HG02981 (cell line): ENCODE results near the gene PLCH2.

Experiments used
- ATAC-seq: cut with Tn5 transposase; IDR thresholded peaks from one replicate; pipeline ENCODE4 v1.9.1; 2021; ENCODE audit warnings: mild to moderate bottlenecking, moderate library complexity; ENCODE audit not compliant: unreplicated experiment

The PLCH2 gene

DNA sequence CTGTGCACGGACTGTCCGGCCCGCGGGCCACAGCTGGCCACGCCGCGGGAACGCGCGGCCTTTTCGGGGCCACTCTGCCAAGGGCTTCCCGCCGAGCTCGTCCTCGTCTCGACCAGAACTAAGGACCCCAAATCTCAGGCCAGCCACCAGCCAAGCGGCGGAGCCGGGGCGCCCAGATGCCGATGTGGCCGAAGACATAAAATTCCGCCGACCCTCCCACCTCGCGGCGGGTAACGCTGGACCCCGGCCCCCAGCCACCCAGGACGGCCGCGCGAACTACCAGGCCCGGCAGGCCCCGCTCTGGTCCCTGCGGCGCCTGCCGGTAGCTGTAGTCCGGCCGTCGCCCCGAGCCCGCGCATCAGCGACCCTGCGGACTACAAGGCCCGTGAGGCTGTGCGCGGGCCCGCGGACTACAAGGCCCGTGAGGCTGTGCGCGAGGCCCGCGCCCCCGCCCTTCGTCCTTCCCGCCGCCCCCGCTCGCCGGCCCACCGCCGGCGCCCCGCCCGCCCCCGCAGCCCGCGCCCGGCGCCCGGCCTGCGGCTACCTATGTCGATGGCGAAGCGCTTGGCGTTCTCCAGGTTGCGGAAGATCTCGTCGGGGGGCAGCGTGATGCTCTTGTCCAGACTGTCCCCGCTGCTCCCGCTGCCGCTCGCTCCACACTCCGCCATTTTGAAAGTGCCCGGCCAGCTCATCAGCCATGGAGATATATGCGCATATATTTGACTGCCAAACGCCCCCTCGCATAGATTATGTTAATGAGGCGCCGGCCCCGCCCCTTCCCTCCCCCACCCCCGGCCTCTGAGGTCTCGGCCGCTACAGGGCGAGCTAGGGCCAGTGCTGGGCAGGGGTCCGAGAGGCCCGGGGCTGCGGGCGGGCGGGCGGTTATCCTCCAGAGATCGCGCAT, 50.1 kb downstream of the PLCH2 start, which contains the start of gene PANK4:
Gene PANK4, minus strand, starts transcription at position 677 of the 904 bp plus-strand sequence. Its CDS starts 9 bp downstream, at position 668.
- peak; percentile 84 for ATAC-seq

DNA sequence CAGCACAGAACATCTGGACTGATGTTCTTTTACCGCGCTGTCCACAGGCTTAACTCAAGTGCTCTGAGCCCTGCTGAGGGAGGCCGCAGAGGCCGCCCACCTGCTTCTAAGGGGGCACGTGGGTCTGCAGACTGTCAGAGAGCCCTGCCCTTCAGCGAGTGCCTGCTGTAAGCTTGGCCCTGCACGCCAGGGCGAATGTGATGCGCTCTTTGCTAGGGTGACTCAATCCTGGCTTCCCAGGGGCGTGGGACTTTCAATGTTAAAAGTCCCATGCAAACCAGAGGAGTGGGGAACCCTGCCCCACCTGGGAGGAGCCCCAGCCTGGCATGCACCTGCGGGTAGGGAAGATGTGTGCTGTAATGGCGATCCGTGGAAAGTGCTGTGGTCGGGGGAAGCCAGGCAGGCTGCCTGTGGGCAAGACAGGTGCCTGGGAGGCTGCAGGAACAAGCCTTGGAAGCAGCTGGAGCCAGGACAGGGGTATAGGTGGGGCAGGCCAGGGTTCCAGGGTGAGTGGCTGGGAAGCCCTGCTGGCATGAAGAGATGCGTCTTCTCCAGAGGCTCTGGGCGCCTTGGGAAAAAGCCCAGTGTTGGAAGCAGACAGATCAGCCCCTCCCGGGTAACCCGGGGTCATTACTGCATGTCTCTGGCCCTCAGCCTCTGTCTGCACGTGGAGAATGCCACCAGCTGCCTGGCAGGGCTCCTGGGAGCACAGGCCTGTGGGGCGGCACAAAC, 50.9 kb downstream of the PLCH2 start:
- ATAC-seq: peak; percentile 28

DNA sequence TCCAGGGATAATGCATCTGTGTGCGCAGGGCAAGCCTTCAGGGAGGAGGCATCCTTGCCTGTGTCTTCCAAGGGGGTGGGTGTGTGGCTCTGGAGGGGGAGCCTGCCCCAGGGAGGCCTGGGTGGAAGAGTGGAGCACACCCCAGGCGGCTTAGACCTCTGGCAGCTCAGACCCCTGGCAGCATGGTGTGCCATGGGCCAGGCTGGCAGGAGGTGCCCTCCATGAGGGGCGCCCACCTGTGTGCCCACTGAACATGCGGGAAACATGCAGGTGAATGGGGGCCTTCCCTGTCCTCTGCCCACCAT, 51.4 kb downstream of the PLCH2 start:
- ATAC-seq: no peak

DNA sequence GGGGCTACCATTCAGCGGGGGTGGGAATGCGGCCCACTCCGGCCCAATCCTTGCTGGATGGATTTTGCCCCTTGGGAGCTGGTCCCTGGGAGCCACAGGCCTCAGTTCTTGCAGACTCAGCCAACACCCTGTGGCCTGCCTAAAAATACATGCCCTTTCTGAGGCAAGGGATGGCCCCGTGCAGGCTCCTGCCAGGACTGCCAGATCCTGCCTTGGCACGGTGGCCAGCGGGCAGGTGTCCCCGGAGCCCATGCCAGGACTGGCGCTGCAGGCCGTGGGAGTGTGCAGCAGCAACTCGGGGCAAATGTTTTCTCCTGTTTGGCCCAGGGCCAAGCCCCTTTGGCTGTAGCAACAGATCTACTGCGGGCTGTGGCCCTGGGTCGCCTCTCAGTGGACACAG, 51.9 kb downstream of the PLCH2 start:
- no peak for ATAC-seq

DNA sequence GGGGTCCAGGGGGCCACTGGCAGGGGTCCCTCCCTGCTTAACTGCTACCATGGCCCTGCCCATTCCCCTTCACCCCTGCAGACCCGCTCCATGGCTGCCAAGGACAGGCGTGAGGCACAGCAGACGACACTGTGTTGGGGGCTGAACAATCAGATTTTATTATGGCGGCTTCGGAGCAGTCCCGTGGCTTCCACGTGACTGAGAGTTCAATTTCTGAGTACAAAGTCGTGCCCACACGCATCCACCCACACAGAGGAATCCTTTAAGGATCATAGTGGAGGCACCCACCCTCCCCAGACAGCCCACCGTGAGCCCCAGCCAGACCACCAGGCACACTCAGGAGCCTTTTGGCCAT, 52.5 kb downstream of the PLCH2 start:
- no peak for ATAC-seq

DNA sequence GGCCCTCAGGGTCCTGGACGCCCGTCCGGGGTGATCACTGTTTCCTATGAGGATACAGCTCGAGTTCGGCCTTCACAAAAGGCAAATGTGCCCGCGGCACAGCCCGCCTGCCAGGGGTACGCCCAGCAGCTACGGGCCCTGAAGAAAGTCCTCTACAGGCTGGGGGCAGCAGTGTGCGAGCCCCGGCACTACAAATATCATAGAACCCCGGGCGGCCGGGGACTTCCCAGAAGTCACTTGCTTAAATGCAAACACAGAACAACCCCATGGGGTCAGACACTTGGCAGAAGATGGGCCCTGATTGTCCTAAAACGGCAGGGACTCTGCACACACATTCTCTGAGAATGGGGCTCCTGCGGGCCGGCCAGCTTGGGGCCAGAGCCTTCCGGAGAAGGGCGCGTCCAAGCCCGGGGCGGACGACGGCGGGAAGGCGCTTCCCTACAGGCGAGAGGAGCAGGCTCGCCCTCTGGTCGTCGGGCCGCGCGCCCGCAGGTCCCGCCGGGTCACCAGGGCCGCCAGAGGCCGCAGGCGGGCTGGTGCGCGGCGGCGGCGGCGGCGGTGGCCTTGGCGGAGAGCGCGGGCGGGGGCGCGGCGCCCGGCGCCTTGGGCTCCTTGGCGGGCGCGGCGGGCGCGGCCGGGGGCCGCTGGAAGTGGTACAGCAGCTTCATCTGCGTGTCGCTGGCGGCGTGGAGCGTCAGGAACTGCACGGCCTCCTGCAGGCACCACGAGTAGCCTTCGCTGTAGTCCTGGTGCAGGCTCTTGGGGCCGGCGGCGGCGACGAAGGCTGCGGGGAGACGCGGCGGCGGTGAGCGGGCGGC, 53.1 kb downstream of the PLCH2 start:
- no peak for ATAC-seq

DNA sequence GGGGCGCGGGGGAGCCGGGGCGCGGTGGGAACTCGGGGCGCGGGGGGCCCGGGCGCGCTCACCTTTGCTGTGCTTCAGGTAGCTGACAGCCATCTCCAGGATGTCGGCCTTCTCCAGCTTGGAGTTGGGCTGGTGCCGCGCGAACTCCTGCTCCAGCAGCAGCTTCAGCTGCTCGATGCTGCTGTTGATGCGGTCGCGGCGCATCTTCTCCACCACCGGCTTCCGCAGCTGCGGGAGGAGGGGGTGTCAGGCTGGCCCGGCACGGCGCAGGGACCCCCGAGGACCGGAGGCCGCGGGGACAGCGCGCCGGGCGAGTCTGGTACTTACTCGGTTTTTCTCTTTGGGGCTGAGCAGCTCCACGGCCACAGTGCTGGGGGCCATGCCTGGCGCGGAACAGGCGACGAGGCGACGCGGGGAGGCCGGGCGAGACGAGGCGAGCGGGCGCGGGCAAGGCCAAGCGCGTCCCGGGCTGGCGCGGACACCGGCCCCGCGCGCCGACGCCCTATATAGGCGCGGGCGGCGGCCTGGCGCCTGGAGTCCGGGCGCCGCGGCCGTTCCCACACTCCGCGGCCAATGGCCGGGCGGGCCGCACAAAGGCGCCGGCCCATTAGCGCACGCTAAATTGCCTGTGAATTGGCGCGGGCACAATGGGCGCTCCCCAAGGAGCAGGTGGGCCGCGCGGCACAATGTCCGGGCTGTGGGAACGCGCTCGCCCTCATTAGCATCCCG, 53.9 kb downstream of the PLCH2 start, which contains the start of gene HES5:
Gene HES5, minus strand, starts transcription at position 480 of the 729 bp plus-strand sequence. Its CDS starts 99 bp downstream, at position 381.
- no peak for ATAC-seq

DNA sequence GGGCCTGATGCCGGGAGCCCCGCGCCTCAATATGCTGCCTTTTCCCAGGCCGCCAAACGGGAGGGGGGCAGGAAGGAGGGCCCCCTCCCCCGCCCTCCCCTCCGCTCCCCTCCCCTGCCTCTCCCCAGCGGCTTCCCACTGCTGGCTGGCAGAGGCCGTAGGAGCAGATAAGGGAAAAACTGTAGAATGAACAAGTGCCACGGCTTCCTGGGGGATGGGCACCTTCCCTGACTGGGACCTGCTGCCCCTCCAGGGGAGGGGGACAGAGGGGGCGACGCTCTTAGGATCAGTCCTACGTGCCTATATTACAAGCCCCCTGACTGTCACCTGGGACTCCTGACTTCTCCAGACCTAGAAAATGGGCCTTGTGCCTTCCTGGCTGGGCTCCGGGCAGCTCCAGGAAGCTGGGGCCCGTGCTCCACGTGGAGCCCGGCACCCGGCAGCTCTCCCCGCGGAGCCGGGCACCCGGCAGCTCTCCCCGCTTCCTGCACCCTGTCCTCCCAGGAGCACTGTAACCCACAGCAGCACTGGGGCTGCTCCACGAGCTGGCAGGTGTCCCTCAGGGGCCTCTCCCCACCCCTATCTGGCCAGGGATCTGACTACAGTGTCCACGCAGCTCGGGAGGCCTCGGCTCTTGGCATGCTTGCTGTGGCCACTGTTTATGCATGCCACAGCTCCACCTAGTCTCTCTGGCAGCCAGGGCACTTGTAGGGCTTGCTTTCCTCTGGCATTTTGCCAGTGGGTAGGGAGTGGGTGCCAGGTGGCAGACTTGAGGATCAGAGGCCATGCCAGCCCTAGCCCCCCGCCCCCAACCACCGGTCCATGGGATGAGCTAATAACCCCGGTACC, 54.6 kb downstream of the PLCH2 start:
- ATAC-seq: no peak

DNA sequence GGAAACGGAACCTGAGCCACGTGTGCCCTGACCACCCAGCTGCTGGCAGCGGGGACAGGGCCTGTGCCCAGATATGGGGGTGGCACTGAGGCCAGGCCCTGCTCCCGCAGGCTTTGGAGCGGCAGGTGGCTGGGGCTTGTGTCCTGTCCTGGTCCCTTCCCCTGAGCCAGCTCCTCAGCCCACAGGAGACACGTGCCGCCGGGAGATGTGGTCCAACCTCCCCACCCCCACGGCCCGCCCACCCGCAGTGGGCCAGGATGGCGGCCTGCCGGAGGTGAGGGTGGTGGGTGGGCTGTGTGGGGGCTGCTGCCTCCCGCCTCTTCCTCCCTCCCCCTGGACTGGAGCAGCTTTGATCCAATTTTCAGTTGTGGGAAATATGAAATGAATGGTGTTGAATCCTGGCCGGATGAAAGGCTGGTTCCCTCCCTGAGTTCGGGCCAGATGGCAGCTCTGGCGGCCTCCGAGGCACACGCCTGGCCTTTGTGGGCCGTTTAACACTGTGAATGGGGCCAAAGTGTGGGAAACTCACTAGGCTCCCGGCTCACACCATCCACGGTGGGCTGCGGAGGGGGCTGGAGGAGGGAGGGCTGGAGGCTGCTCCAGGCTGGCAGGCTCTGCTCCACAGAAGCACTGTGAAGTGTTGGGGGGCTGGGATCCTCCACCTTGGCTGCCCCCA, 56.5 kb downstream of the PLCH2 start:
- no peak for ATAC-seq

DNA sequence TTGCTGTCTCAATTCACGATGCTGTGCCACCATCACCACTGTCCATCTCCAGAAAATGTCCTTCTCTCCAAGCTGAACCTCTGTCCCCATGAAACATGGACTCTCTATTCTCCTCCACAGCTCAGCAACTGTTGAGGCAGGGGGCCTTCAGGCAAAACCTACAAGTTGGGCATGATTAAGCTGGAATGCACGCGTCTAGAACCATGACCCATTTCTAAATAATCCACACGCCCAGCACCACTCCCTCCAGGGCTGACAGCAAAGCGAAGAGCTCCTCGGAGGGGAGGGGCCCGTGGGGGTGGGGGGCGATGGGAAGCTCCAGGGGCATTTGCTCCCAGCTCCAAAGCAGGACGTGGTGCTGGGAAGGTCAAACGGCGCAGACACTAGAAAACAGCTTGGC, 57.3 kb downstream of the PLCH2 start:
- ATAC-seq: no peak

DNA sequence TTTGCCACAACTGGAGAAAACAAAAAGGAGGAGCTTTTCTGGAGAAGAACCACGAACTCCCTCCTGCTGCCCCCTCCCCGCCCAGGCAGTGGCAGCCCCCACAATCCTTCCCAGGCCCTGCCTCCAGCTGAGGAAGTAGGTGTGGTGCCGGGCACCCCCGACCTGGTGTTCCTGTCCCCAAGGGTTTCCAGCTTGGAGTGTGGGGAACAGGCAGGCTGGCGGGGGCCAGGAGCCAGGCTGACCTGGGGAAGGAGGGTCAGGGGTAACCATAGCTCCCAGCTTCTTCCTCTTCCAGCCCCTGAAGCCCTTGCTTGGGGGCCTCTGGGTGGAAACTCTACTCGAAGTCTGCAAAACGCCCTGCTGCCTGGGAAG, 58.2 kb downstream of the PLCH2 start:
- no peak for ATAC-seq

DNA sequence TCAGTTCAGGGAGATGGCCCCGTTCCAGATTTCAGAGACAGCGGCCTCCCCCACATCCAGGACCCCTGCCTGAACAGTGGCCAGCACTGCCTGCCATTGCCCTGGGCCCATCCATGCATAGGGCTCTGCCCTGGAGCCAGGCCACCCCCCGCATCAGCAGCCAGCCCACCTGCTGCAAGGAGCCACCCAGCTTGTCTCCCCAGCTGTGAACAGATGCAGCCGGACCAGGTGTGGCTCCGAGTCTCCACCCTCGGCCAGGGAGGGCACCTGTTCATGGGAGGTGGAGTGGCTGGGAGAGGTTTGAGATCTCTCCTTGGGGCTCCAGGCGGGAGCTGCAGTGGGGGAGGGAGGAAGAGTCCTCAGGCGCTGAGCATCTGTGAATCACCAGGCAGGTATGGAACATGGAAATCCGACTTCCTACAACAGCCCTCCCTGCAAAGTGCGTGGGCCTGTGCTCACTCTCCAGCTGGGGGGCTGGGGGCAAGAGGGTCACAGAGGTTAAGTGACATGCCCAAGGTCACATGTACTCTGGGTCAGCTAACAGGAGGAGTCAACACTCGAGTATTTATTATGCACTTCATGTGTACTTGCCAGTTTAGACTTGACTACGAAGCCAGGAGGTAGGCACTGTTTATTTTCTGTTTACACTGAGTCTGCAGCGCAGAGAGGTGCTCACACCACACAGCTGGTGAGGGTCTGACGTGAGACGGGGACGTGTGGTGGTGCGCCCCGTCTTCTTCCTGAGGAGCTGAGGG, 58.8 kb downstream of the PLCH2 start:
- ATAC-seq: no peak

DNA sequence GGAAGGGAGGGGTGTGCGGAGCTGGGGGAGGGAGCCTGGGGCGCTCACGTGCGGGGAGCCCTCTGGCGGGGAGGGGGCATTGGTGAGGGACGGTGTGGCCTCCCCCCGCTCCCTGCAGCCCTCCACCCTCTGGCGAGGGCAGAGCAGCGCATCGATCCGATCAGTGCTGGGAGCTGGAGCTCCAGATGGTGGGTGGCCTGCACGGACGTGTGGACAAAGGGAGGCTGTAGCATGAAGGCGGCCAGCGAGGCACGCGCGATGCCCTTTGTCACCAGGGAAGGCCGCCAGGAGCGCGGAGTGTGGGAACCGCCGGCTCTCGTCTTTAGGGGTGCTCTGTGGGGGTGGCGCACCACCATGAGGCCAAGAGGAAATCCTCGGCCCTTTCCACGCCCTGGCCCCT, 59.4 kb downstream of the PLCH2 start:
- ATAC-seq: no peak

DNA sequence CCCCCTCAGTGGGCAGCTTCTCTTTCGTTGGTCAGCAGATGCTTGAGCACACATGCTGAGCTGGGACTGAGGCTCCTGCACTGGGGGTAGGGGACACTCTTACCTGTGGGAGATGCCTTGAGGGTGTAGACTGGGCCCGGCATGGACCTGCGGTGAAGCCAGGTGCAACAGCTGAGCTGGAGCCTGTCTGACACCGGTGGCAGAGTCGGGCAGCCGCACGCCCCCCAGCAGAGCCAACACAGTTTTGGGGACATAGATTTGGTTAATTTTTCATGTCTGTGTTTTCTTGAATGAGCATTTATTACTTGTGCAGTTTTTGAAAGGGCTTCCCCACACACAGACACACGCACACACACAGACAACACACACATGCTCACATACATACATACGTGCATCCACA, 59.9 kb downstream of the PLCH2 start:
- ATAC-seq: no peak

DNA sequence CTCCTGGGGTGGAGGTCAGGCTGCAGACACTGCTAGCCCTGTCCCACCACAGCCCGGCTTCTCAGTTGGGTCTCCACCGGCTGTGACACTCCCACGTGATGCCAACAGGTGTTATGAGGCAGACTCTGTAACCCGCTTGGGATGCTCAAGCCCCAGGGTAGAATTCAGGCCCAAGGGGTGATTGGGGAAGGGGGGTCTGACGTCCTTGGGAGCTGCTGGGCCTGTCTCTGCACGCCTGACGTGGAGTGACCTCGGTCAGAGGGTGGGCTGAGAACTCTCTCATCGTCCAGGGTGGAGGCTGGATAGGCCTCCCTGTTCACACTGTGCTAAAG, 61.7 kb downstream of the PLCH2 start:
- no peak for ATAC-seq

DNA sequence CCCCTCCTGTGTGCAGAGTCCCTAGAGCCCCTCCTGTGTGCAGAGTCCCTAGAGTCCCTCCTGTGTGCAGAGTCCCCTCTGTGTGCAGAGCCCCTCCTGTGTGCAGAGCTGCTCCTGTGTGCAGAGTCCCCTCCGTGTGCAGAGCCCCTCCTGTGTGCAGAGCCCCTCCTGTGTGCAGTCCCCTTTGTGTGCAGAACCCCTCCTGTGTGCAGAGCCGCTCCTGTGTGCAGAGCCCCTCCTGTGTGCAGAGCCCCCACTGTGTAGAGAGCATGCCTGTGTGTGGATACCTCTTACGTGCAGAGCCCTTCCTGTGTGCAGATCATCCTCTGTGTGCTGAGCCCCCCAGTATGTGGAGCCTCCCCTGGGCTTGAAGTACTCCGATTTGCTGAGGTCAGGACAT, 62.3 kb downstream of the PLCH2 start:
- ATAC-seq: no peak

DNA sequence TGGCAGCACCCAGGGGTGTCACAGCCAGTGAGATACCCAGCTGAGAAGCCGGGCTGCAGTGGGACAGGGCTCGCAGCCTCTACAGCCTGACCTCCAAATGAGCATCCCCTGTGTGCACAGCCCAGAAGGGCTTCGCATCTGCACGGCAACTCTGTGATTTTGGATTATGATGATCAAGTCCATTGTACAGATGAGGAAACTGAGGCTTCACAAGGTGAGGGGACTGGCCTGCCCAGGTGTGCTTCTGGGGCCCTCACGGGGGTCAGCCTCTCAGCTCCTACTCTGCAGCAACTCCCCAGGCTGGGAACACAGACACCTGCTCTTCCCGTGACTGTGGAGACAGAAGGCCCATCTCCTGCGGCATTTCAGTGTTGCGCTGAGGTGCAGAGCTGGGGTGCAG, 62.8 kb downstream of the PLCH2 start:
- no peak for ATAC-seq

DNA sequence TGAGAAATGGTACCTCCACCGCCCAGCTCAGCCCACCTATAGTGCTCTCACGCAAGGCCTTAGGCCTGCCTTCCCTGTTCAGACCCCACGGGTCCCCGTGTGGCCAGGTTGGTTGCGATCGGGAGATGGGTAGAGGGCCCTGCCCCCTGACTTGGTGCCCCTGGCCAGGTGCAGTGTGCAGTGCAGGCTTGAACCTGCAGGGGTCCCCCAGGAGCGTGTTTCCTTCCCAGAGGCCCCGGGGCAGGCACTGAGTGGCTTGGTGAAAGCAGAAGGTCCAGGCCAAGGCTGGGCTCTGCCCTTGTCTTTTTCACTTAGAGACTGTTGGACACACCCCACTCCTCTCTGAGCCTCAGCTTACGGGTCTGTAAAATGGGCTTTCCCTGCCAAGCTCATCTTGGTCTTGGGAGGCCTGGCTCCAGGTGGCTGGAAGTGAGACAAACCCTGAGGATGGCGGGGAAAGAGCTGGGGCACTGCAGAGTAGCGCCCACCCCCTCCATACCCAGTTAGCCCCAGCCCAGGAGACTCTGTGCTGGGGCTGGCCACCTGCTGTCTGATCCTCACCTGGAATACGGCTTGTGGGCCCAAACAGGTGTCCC, 63.3 kb downstream of the PLCH2 start:
- ATAC-seq: no peak
